Spleen (tissue), 7 donors: ENCODE measurements around the gene COL8A1.

Experiments used
- CTCF ChIP-seq, 11 experiments: fragments of 200-600 bp in 7 of 11; fragments of 450-650 bp in 4 of 11; sonication (generic) in 4 of 11; IDR thresholded peaks in 8 of 11; conservative IDR thresholded peaks in 3 of 11; 1 replicate in 7 of 11; 2 replicates in 4 of 11; pipeline versions ENCODE4 v1.4.0 to v1.8.0; 2016 to 2021; ENCODE audit warnings: antibody characterized with exemption in 11 of 11, inconsistent platforms in 4 of 11, mild to moderate bottlenecking in 1 of 11
- POLR2A ChIP-seq, 3 donors: fragments of 450-650 bp; IDR thresholded peaks; one replicate each; pipeline ENCODE4 v1.5.1; 2017; ENCODE audit warnings: antibody characterized with exemption in 3 of 3, mild to moderate bottlenecking in 1 of 3
- POLR2AphosphoS5 ChIP-seq, 3 donors: sonication (generic); formaldehyde crosslinking; IDR thresholded peaks; one replicate each; pipeline ENCODE4 v1.5.1; 2017; ENCODE audit warnings: antibody characterized with exemption in 3 of 3
- donor health status: DM: no; HTN: no; CAD: no; lungs with moderate emphysema.
- donor health status: DM: no; HTN: no; CAD: no.
- donor health status: DM: no; HTN: no; CAD: no.

DNA sequence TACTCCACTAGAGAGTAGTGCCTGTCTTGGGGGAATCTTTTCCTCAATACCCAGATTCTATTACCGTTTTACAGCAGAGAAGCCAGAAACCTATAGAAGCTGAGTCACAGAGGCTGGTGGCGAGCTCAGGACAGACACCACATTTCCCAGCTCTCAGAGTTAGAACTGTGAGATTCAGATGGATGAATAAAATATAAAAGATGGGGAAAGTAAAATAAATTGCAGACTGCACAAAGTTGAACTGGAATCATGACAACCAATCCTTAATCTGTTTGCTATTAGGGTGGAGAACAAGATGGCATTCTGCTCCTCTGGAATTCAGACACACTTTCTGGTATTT, 138.8 kb downstream of the COL8A1 start:
- TF ChIP-seq POLR2A (IDR thresholded peaks at IDR 0.05) (no peak), CTCF (IDR thresholded peaks at IDR 0.05 in 8 of 11, conservative IDR thresholded peaks at IDR 0.05 in 3 of 11) (no peak), POLR2AphosphoS5 (IDR thresholded peaks at IDR 0.05) (no peak)
